LNCaP clone FGC (cell line): ENCODE results near the gene KLHL29.

Experiments used
- DNase-seq: peaks from one replicate; pipeline ENCODE4 v3.0.0-alpha.2; 2011; ENCODE audit warnings: low read depth
- H3K4me3 ChIP-seq: 2 replicates; pipeline ENCODE4 v1.5.1; 2011; ENCODE audit warnings: mild to moderate bottlenecking, low read depth, low read length, control low read depth
- TF ChIP-seq, protein P1 (sequence below): IDR thresholded peaks from 2 replicates; pipeline ENCODE4 v1.5.1; 2012; ENCODE audit warnings: mild to moderate bottlenecking; ENCODE audit not compliant: control insufficient read depth, insufficient read depth; ENCODE audit errors: extremely low read depth

The KLHL29 gene

DNA sequence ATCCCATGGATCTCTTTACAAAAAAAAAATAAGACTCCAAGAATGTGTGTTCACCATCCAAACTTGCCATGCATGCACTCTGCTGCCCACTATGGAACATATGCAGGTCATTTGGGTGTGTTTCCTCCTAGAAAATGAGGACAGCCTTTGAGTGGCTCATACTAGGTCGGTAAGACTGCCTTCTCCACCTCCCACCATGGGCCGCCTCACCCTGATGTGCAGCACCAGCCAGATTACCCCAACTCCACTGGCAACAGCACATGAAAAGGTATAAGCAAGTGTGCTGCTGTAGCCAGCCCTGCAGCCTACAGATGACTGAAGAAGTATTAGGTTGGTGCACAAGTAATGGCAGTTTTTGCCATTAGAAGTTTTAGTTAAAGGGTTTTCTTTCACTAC lies 327.8 kb downstream of the KLHL29 start:
- no peak for DNase-seq
- TF ChIP-seq, protein P1, sequence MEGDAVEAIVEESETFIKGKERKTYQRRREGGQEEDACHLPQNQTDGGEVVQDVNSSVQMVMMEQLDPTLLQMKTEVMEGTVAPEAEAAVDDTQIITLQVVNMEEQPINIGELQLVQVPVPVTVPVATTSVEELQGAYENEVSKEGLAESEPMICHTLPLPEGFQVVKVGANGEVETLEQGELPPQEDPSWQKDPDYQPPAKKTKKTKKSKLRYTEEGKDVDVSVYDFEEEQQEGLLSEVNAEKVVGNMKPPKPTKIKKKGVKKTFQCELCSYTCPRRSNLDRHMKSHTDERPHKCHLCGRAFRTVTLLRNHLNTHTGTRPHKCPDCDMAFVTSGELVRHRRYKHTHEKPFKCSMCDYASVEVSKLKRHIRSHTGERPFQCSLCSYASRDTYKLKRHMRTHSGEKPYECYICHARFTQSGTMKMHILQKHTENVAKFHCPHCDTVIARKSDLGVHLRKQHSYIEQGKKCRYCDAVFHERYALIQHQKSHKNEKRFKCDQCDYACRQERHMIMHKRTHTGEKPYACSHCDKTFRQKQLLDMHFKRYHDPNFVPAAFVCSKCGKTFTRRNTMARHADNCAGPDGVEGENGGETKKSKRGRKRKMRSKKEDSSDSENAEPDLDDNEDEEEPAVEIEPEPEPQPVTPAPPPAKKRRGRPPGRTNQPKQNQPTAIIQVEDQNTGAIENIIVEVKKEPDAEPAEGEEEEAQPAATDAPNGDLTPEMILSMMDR: no peak
- H3K4me3 ChIP-seq: no peak overlapping the region

DNA sequence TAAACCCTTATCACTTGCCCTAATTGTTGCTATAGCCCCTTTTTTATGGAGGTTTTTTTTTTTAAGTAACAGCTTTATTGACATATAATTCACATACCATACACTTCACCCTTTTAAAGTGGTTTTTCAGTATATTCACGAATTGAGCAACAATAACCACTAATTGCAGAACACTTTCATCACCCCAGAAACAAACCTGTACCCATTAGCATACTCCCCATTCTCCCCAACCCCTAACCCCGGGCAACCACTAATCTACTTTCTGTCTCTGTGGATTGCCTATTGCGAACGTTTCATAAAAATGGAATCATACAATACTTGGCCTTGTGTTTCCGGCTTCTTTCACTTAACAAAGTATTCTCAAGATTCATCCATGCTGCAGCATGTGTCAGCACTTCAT lies 328.4 kb downstream of the KLHL29 start:
- no peak for DNase-seq
- H3K4me3 ChIP-seq: no peak overlapping the region
- TF ChIP-seq, protein P1: no peak

DNA sequence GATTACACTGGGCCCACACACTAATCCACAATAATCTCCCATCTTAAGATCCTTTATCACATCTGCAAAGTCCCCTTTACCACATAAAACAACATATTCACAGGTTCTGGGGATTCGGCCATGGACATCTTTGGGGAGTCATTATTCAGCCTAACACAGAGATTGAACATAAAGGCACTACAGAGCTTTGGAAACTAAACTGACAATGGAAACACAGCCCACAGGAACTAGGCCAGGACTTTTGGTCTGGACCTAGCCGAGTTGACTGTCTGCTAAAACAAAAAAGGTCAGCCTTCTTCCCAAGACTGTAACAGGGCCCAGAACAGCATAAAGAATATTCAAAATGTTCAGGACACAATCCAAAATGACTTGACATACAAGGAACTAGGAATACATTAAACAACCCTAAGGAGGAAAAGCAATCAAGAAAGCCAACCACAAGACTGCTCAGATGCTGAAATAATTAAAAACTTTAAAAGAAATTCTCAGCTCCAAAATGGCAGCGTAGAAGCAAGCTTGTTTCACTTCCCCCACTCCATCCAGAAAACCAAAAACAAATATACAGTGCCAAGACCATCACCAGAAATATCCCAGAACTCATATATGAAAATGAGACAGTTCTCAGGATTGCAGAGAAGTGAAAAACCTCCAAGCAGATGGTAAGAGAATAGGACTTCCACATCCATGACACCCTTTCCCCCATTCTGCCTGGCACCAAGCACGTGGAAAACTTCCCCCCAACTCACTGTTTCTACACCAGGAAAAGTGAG lies 334.1 kb downstream of the KLHL29 start:
- DNase-seq: no peak
- TF ChIP-seq, protein P1: no peak
- no peak overlapping the region for H3K4me3 ChIP-seq

DNA sequence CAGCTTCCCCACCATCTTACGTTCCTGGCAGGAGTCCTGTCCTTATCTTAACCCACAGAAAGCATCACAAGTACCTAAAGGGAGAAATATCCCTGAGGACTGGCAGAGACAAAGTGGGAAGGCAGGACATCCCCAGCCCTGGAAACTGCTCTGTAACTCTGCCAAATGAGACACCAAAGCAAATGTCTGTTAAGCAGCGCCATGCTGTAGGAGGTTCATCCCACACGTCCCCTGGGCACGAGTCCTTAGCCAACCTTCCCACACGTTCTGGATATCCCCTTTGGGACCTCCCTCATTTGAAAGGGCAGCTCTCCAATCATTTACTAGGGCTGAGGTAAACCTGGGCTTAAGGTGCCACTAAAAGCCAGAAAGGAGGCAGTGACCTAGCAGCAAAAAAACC lies 334.7 kb downstream of the KLHL29 start:
- H3K4me3 ChIP-seq: no peak overlapping the region
- TF ChIP-seq, protein P1: no peak
- no peak for DNase-seq

DNA sequence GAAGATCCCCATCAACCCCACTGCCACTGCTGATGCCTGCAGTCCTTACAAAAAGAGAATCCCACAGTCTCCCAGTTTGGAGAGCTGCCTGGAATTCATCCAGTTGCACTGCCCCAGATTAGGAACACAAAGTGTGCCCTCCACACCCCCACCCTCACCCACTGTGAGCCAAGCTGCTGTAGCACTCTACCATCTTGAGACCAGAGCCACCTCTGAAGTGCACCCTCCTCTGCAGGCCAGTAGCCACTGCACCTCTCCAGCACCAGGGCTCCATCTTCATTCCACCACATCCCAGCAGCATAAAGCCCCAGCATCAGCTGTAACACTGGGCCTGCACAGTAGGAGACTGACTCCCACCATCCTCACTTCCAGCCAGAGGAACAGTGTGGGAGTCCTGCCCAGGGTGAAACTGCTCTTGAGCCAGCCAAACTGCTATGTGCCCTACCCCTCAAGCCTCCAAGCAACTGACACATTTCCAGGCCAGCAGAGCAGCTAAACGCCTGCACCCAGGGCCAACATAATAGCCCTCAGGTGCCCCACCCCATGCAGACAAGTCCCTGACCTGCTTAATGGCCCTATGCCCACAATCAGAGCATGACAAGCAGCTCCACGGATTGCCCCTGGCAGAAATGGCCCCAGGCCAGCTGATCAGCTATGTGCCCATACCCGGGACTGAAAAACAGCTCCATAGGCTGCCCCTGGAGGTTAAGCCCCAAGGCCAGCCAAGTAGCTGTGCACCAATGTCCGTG lies 335.9 kb downstream of the KLHL29 start:
- TF ChIP-seq, protein P1: no peak
- no peak overlapping the region for H3K4me3 ChIP-seq
- no peak for DNase-seq

DNA sequence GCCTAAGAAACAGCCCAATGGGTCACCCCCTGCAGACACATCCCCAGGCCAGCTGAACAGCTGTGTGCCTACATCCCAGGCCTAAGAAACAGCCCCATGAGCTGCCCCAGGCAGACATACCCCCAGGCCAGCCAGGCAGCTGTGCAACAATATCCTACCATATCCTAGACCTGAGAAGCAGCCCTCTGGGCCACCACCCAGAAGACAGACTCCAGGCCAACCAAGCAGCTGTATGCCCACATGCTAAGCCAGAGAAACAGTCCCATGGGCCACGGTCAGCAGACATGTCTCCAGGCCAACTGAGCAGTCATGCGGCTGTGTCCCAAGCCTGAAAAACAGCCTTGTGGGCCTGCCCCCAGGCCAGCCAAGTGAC lies 336.5 kb downstream of the KLHL29 start:
- no peak for DNase-seq
- TF ChIP-seq, protein P1: no peak
- no peak overlapping the region for H3K4me3 ChIP-seq
